ENCODE measurements around the gene NR3C1. TPM values are rescaled to one million over a fixed set of nuclear protein-coding genes. Genes with fewer than 3 reads are reported as not detected.

NR3C1 gene
- total and polyA plus RNA-seq, 2 of the 4 experiments (the other 2 are of a cell fraction): 13.7 to 77.4 TPM

DNA sequence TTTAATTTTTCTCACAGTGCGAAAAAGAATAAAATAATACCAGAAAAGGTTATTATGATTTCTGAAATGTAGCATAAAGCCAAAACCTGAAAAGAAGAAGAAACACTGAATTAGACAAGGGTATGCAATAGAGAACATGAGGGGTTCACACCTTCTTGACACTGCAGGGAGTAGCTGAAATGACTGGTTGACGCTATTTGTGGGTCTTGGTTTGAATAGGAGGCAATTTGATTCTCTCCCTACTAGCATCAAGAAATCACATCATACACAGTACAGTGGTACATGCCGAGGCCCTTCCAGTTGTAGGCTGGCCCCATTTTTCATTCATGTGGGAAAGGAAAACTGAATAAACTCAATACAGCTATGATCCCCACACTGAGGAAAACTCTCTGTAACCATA, 68.6 kb downstream of the NR3C1 start:
- ChIA-PET POLR2A (ENCODE audit: unreplicated experiment) (no interaction called here), CTCF (interaction anchor here (0.7 kb wide), 1 partner anchor 150 kb away, joined by 3 read pairs; no protein-coding TSS in a partner anchor)
- Histone ChIP-seq H3K4me1 (ENCODE audit: control insufficient read depth, insufficient read depth, low read length) (peaks cover 2% of the 10 kb centered on the region; the same call in 1 of the 2 replicates), H2AK9ac (replicated peaks; ENCODE audit: low read depth, low read length, poor library complexity) (no peak overlapping the region), H3K4me2 (ENCODE audit: low read depth, low read length) (no peak overlapping the region), H3K9ac (ENCODE audit: low read depth, low read length) (no peak overlapping the region), H2BK120ac (ENCODE audit: low read depth, low read length) (no peak overlapping the region), H3K14ac (replicated peaks; ENCODE audit: low read depth, low read length) (no peak overlapping the region; the same call in 1 of the 2 replicates), H2AK5ac (ENCODE audit: low read depth, low read length) (no peak overlapping the region), H3K4me3 (ENCODE audit: insufficient read depth, low read depth, low read length) (no peak overlapping the region), H4K91ac (ENCODE audit: insufficient read depth, low read depth, low read length) (no peak overlapping the region), H3K27ac (ENCODE audit: insufficient read depth, low read length) (no peak overlapping the region), H3K36me3 (ENCODE audit: control insufficient read depth, insufficient read depth, low read length) (no peaks in the 10 kb centered on the region; the same call in 1 of the 2 replicates), H3K18ac (ENCODE audit: low read depth, low read length) (no peak overlapping the region), H3K23ac (ENCODE audit: low read depth, low read length) (peak overlapping the region; percentile 13; the same call in 1 of the 2 replicates), H4K5ac (ENCODE audit: low read depth, low read length) (no peak overlapping the region; the same call in 1 of the 2 replicates), H2BK15ac (ENCODE audit: low read depth, low read length) (no peak overlapping the region), H3K9me3 (ENCODE audit: control insufficient read depth, insufficient read depth, low read length) (no peaks in the 10 kb centered on the region), H3K9me1 (ENCODE audit: insufficient read depth, low read length) (peaks cover 5% of the 10 kb centered on the region; the same call in 1 of the 2 replicates), H3K56ac (ENCODE audit: extremely low read depth, insufficient read depth, low read length) (no peak overlapping the region), H4K20me1 (ENCODE audit: insufficient read depth, low read length) (peaks cover 22% of the 10 kb centered on the region; the same call in 1 of the 2 replicates), H2AFZ (replicated peaks; ENCODE audit: low read length, poor library complexity) (no peak overlapping the region), H3K27me3 (ENCODE audit: control insufficient read depth, insufficient read depth, low read length) (no peaks in the 10 kb centered on the region), H2BK20ac (ENCODE audit: low read depth, low read length) (no peak overlapping the region), H3K79me1 (ENCODE audit: low read depth in 1 of 2, low read length in 2 of 2) (peaks cover 20 to 52% of the 10 kb centered on the region in 2 experiments), H4K8ac (ENCODE audit: low read depth in 2 of 2, low read length in 2 of 2) (no peak overlapping the region), H3K4ac (ENCODE audit: low read depth, low read length) (0 out of 2 replicates have a peak overlapping the region, but pooled peaks have one; percentile 3), H2BK5ac (ENCODE audit: low read depth, low read length, poor library complexity, severe bottlenecking) (peak overlapping the region; percentile 6)
- DNase-seq (no peak), ATAC-seq (ENCODE audit: low read depth) (no peak)
- in situ Hi-C loops (cut with MboI; ENCODE audit: low sequenced_read_pairs) (no loop called here), intact Hi-C loops (cut with micrococcal nuclease) (no loop called here), dilution Hi-C loops (cut with HindIII; ENCODE audit: low sequenced_read_pairs, unreplicated experiment) (no loop called here)
- BruUV-seq (replicated peaks): no TSS peak
- WGBS, 2 experiments (ENCODE audit: extremely low coverage in 2 of 2, insufficient read length in 1 of 2): no CpG with 5 or more reads among the region's 3 CpGs
- TF ChIP-seq POLR2A (IDR thresholded peaks at IDR 0.05; ENCODE audit: low read depth, low read length) (no peak), NFE2L2 (IDR thresholded peaks at IDR 0.05; ENCODE audit: low read depth, low read length) (no peak), MXI1 (IDR thresholded peaks at IDR 0.05; ENCODE audit: borderline replicate concordance, low read depth, low read length) (no peak), MAFK (IDR thresholded peaks at IDR 0.05; ENCODE audit: low read depth, low read length) (no peak), CHD1 (IDR thresholded peaks at IDR 0.05; ENCODE audit: low read depth, low read length) (no peak), SMC3 (IDR thresholded peaks at IDR 0.05; ENCODE audit: low read depth, low read length) (no peak), RFX5 (IDR thresholded peaks at IDR 0.05; ENCODE audit: low read depth, low read length) (no peak), FOS (IDR thresholded peaks at IDR 0.05; ENCODE audit: low read depth, low read length) (no peak), CEBPB (IDR thresholded peaks at IDR 0.05; ENCODE audit: low read depth, low read length) (no peak), MAZ (IDR thresholded peaks at IDR 0.05; ENCODE audit: borderline replicate concordance, low read depth, low read length) (no peak)
- TF ChIP-seq, protein P1, sequence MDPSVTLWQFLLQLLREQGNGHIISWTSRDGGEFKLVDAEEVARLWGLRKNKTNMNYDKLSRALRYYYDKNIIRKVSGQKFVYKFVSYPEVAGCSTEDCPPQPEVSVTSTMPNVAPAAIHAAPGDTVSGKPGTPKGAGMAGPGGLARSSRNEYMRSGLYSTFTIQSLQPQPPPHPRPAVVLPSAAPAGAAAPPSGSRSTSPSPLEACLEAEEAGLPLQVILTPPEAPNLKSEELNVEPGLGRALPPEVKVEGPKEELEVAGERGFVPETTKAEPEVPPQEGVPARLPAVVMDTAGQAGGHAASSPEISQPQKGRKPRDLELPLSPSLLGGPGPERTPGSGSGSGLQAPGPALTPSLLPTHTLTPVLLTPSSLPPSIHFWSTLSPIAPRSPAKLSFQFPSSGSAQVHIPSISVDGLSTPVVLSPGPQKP (IDR thresholded peaks at IDR 0.05; ENCODE audit: borderline replicate concordance, low read depth, low read length): no peak
- TF ChIP-seq, protein P2, sequence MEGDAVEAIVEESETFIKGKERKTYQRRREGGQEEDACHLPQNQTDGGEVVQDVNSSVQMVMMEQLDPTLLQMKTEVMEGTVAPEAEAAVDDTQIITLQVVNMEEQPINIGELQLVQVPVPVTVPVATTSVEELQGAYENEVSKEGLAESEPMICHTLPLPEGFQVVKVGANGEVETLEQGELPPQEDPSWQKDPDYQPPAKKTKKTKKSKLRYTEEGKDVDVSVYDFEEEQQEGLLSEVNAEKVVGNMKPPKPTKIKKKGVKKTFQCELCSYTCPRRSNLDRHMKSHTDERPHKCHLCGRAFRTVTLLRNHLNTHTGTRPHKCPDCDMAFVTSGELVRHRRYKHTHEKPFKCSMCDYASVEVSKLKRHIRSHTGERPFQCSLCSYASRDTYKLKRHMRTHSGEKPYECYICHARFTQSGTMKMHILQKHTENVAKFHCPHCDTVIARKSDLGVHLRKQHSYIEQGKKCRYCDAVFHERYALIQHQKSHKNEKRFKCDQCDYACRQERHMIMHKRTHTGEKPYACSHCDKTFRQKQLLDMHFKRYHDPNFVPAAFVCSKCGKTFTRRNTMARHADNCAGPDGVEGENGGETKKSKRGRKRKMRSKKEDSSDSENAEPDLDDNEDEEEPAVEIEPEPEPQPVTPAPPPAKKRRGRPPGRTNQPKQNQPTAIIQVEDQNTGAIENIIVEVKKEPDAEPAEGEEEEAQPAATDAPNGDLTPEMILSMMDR (conservative IDR thresholded peaks at IDR 0.05; ENCODE audit: low read depth, low read length): no peak
